ENCODE data around the gene PSME2. TPM values are rescaled to one million over a fixed set of nuclear protein-coding genes. Genes with fewer than 3 reads are reported as not detected.

PSME2 gene
- total and polyA plus RNA-seq, 2 experiments from 2014 or later: 54.0 to 259 TPM

DNA sequence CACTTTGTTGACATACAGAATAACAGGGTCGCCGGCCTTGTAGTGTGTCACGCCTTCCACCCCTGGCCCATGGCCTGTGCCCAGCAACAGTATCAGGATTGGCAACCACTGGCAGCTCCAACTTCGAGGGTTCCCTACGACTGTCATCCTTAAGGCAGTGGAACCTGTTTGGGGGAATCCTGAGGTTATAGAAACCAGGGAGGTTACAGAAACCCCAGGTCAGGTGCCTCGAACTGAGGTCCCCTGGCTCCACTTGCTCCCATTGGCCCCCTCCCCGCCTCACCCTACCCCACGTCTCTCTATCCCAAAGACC is 48.4 kb upstream of the PSME2 start:
- Mint-ChIP-seq H3K36me3 (ENCODE audit: low read depth) (peaks cover 49% of the 10 kb centered on the region), H3K4me3 (peak overlapping the region; percentile 91), H3K27ac (0 out of 2 replicates have a peak overlapping the region, but pooled peaks have one; percentile 40), H3K9me3 (peaks cover 7% of the 10 kb centered on the region), H3K4me1 (peaks cover 24% of the 10 kb centered on the region), H3K27me3 (ENCODE audit: insufficient read depth, low read depth, poor library complexity) (peaks cover 11% of the 10 kb centered on the region)
- no peak for DNase-seq (ENCODE audit: low spot score)
- no peak for ATAC-seq
- TF ChIP-seq ZNF114 (CRISPR knock-in tag; IDR thresholded peaks at IDR 0.05): no peak
- TF ChIP-seq CTCF (conservative IDR thresholded peaks at IDR 0.05; ENCODE audit: low read depth in 2 of 2): no peak
- TF ChIP-seq ZNF462 (CRISPR knock-in tag; IDR thresholded peaks at IDR 0.05): no peak
- no peak for TF ChIP-seq ZNF331 (CRISPR knock-in tag; IDR thresholded peaks at IDR 0.05; ENCODE audit: low read depth)
- TF ChIP-seq JUNB (IDR thresholded peaks at IDR 0.05; ENCODE audit: unreplicated experiment): no peak
- no peak for TF ChIP-seq ETS1 (IDR thresholded peaks at IDR 0.05)
- TF ChIP-seq EZH2phosphoT487 (IDR thresholded peaks at IDR 0.05; ENCODE audit: unreplicated experiment): no peak
- no peak for TF ChIP-seq STAT1 (IDR thresholded peaks at IDR 0.05; ENCODE audit: unreplicated experiment)
- TF ChIP-seq, protein P1, sequence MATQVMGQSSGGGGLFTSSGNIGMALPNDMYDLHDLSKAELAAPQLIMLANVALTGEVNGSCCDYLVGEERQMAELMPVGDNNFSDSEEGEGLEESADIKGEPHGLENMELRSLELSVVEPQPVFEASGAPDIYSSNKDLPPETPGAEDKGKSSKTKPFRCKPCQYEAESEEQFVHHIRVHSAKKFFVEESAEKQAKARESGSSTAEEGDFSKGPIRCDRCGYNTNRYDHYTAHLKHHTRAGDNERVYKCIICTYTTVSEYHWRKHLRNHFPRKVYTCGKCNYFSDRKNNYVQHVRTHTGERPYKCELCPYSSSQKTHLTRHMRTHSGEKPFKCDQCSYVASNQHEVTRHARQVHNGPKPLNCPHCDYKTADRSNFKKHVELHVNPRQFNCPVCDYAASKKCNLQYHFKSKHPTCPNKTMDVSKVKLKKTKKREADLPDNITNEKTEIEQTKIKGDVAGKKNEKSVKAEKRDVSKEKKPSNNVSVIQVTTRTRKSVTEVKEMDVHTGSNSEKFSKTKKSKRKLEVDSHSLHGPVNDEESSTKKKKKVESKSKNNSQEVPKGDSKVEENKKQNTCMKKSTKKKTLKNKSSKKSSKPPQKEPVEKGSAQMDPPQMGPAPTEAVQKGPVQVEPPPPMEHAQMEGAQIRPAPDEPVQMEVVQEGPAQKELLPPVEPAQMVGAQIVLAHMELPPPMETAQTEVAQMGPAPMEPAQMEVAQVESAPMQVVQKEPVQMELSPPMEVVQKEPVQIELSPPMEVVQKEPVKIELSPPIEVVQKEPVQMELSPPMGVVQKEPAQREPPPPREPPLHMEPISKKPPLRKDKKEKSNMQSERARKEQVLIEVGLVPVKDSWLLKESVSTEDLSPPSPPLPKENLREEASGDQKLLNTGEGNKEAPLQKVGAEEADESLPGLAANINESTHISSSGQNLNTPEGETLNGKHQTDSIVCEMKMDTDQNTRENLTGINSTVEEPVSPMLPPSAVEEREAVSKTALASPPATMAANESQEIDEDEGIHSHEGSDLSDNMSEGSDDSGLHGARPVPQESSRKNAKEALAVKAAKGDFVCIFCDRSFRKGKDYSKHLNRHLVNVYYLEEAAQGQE (IDR thresholded peaks at IDR 0.05; ENCODE audit: unreplicated experiment): no peak
- no peak for TF ChIP-seq EZH2 (IDR thresholded peaks at IDR 0.05; ENCODE audit: low read depth, unreplicated experiment)
- no peaks in the 10 kb centered on the region; the same call in 1 of the 2 replicates for H4K20me1 ChIP-seq (replicated peaks; ENCODE audit: insufficient read depth)
- peaks cover 6% of the 10 kb centered on the region; the same call in 1 of the 2 replicates for H3K4me1 ChIP-seq (ENCODE audit: insufficient read depth)
- H3K27me3 ChIP-seq (ENCODE audit: insufficient read depth): no peaks in the 10 kb centered on the region
- no peaks in the 10 kb centered on the region for H3K36me3 ChIP-seq (ENCODE audit: insufficient read depth)
- peak overlapping the region; percentile 95 for H3K4me3 ChIP-seq
- no peak overlapping the region for H3K27ac ChIP-seq (ENCODE audit: low read depth)
- 0 out of 2 replicates have a peak, but pooled peaks cover 5% of the 10 kb centered on the region for H3K79me2 ChIP-seq (replicated peaks; ENCODE audit: insufficient read depth)
- H3K9me2 ChIP-seq (ENCODE audit: insufficient read depth): no peaks in the 10 kb centered on the region
- H3K4me2 ChIP-seq: peak overlapping the region; percentile 90
- H2AFZ ChIP-seq: peak overlapping the region; percentile 90; the same call in 1 of the 2 replicates
- H3F3A ChIP-seq (replicated peaks; ENCODE audit: low read depth): peaks cover 18% of the 10 kb centered on the region
